KG1 (cell line): ENCODE measurements around the gene TBC1D22A.

Source experiments
- DNase-seq: peaks from one replicate; lab custom pipeline; 2025; lab: John Stamatoyannopoulos, UW

The TBC1D22A gene

GRCh38 chr22:46909237-46910030 lies 147.0 kb downstream of the TBC1D22A start:
- DNase-seq: no peak

- DNase-seq: no peak
Measured at GRCh38 chr22:46910624-46911023, 148.2 kb downstream of the TBC1D22A start.

- no peak for DNase-seq
Measured at GRCh38 chr22:46911346-46911745, 148.9 kb downstream of the TBC1D22A start.

GRCh38 chr22:46913351-46913750 lies 150.9 kb downstream of the TBC1D22A start:
- no peak for DNase-seq

GRCh38 chr22:46914481-46914880 lies 152.0 kb downstream of the TBC1D22A start:
- no peak for DNase-seq

- no peak for DNase-seq
Measured at GRCh38 chr22:46914916-46915894, 152.8 kb downstream of the TBC1D22A start.

GRCh38 chr22:46915950-46916730 lies 153.7 kb downstream of the TBC1D22A start:
- DNase-seq: no peak

- no peak for DNase-seq
Measured at GRCh38 chr22:46916886-46917770, 154.7 kb downstream of the TBC1D22A start.

- no peak for DNase-seq
Measured at GRCh38 chr22:46917771-46918101, 155.3 kb downstream of the TBC1D22A start.

- DNase-seq: no peak
Measured at GRCh38 chr22:46918197-46918596, 155.7 kb downstream of the TBC1D22A start.

- no peak for DNase-seq
Measured at GRCh38 chr22:46922037-46922436, 159.6 kb downstream of the TBC1D22A start.

- no peak for DNase-seq
Measured at GRCh38 chr22:46923394-46923793, 160.9 kb downstream of the TBC1D22A start.

GRCh38 chr22:46925818-46926217 lies 163.4 kb downstream of the TBC1D22A start:
- no peak for DNase-seq

- no peak for DNase-seq
Measured at GRCh38 chr22:46929046-46929709, 166.7 kb downstream of the TBC1D22A start.

GRCh38 chr22:46929710-46930204 lies 167.3 kb downstream of the TBC1D22A start:
- DNase-seq: no peak

- no peak for DNase-seq
Measured at GRCh38 chr22:46931414-46931813, 169.0 kb downstream of the TBC1D22A start.

GRCh38 chr22:46931881-46932280 lies 169.4 kb downstream of the TBC1D22A start:
- DNase-seq: no peak

- DNase-seq: no peak
Measured at GRCh38 chr22:46933040-46933930, 170.8 kb downstream of the TBC1D22A start.

GRCh38 chr22:46934172-46934745 lies 171.8 kb downstream of the TBC1D22A start:
- DNase-seq: no peak
